GM21360 (cell line): Measurements from ENCODE around the gene MUC13.

Experiments
- ATAC-seq: cut with Tn5 transposase; IDR thresholded peaks from one replicate; pipeline ENCODE4 v1.9.1; 2021; ENCODE audit warnings: mild to moderate bottlenecking, moderate library complexity; ENCODE audit not compliant: unreplicated experiment

MUC13 gene

DNA sequence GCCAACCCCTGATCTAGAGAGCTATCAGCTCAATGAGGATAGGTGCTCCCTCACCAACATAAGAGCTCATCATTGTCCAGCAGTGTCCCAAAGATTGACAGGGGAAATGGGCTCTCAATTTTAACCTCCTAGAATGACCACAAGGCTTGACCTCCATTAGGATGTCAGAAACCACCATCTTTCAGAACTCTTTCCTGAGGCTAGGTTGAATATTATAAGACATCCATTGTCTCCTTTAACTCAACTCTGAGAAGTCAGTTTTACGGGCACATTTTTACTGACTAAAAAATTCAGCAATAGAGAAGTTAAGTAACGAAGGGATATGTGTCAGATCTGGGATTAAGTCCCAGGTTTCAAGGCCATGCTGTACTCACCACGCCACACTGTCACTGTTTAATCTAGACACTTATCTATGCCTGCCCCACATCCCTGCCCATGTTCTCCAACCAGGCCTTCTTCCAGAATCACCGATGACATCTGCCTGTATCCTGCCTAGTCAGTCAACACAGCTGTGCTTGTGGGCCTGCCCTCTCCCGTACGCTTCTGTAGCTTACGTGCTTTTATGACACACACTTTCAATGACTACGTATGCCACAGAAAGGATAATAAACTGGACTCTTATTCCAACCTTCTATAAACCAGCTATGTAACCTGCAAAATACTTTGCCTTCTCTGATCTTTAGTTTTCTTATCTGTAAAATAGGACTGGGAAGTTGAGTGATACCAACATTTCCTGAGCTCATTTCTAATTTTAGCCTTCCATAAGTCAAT, 17.1 kb upstream of the MUC13 start:
- no peak for ATAC-seq

DNA sequence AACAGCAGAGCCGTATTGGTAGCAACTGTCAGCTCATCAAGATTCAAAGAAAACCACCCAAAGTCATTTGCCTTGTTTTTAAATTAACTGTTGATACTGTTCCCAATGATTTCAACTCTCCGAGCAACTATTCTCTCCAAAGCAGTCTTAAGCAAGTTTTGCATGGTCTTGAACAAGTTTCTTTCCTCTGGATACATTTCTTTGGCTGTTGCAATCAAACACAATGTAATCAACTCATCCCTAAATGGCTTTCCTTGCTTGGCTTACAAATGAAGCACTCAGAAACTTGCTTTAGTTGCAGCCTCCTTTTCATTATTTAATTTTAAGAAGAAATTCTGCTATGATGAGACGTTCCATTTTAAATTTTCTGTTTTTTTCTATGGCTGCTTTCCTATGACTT, 15.5 kb upstream of the MUC13 start:
- no peak for ATAC-seq

DNA sequence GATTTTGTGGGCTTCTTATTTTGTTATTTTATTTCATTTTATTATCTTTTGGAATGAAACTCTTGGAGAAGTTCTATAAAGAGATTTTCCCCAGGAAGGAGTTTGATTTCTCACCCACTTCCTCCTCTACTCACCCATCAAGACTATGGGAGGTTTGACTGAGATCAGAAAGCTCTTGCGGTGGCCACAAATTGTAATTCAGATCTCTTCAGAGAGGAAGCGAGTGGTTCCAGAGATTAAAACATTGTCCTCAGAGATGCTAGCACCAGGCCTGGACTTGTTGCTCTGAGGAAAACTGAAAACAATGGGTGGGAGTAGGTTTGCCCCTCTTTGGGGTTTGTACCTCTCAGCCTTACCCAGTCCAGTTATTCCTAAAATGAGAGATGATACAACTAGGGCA, 8.1 kb upstream of the MUC13 start:
- ATAC-seq, result no peak

DNA sequence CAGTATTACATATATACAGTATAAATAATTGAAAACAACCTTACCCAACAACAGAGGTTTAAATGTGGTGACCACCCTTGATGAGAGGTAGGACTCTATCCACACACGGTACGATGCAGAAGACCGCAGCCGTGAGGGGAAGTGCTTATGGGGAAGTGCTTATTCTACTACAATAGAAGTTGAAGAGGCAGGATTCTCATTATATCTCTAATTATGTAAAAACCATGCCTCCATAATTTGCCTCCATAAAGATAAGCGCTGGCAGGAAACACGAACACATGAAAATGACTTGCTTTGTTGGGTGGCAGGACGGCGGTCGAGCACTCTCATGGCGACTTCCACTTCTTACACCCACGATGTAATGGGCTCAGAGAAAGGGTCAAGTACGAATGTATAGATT, 7.2 kb upstream of the MUC13 start:
- no peak for ATAC-seq

DNA sequence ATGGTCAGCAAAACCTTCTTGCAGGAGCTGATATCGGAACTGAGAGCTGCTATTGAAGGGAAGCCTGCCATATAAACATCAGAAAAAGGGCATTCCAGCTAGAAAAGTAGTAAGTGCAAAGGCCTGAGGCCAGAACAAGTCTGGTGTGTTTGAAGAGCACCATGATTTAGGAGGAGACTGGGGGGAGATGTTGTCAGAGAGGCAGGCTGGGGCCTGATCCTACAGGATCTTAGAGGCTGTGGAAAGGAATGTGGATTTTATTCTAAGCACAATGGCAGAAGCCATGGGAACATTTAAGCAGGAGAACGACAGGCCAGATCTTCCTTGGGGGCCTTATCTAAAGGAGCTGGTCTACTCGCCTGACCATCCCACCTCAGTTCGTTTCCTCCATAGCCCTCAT, 5.1 kb upstream of the MUC13 start:
- ATAC-seq, result no peak

DNA sequence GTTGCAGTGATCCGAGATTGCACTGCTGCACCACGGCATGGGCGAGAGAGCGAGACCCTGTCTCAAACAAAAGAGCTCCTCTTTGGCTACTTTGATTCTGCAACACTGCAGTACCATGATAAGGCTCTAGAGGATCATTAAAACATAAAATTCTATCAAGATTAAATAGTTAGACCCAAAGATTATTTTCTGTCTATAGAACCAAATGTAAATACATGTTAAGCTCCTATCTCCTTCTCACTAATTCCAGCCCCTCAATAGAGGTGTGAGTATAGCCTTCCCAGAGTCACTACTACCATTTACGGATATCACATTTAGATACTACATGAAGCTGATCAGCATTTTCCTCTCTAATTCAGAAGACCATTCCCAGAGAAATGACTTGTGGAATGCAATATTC, 4.3 kb upstream of the MUC13 start:
- ATAC-seq, result no peak

DNA sequence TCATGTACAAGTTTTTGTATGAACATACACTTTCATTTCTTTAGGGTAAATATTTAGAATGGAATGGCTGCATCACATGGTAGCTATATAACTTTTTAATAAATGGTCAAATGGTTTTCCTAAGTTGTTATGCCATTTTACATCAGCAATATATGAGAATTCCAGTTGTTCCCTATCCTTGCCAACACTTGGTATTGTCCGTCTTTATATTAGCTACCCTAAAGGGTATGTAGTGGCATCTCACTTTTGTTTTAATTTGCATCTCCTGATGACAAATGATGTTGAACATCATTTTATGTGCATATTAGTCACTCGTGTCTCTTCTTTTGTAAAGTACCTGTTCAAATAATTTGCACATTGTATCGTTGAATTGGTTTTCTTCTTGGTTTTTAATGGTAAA, 2.5 kb upstream of the MUC13 start:
- ATAC-seq, result no peak

DNA sequence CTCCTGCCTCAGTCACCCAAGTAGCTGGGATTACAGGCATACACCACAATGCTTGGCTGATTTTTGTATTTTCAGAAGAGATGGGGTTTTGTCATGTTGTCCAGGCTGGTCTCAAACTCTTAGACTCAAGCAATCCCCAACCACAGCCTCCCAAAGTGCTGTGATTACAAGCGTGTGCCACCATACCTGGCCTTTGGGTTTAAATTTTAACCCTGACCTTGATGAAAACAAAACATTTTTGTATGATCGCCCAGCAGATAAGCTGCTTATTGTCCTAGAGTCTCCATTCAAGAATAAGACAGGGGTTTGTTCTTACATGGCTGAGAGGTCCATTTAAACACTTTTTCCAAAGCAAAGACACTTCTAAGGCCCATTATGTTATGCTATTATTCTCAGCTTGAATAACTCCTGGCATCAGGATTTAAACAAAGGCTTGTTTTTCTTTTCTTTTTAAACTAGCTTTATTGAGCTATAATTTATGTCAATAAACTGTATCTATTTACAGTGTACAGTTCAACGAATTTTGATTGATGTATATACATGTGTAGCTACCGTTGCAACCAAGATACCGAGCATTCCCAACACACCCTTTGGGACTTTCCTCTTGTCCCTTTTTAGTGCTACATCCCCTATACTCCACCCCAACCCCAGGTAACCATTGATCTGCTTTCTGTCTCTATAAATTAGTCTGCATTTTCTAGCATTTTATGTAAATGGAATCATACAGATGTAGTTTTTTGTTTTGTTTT, 1.4 kb upstream of the MUC13 start:
- ATAC-seq, result no peak

DNA sequence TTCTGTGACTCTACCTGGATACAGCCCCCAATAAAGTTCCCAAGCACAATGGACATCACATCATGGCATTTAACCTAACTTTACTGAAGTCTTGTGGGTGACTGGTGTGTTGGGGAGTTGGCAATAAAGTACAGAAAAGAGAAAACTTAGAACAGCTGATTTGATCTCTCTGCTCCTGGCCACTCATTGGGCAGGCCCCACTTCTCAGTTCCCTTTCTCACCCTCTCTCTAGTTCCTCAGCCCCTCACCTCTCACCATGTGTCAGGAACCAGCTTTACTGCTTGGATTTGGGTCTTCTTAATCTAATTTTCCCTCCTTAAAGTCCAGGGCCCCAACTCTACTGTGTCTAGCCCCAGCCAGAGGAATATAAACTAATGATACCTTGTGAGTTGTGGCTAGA, 713 bp upstream of the MUC13 start:
- ATAC-seq, result no peak

DNA sequence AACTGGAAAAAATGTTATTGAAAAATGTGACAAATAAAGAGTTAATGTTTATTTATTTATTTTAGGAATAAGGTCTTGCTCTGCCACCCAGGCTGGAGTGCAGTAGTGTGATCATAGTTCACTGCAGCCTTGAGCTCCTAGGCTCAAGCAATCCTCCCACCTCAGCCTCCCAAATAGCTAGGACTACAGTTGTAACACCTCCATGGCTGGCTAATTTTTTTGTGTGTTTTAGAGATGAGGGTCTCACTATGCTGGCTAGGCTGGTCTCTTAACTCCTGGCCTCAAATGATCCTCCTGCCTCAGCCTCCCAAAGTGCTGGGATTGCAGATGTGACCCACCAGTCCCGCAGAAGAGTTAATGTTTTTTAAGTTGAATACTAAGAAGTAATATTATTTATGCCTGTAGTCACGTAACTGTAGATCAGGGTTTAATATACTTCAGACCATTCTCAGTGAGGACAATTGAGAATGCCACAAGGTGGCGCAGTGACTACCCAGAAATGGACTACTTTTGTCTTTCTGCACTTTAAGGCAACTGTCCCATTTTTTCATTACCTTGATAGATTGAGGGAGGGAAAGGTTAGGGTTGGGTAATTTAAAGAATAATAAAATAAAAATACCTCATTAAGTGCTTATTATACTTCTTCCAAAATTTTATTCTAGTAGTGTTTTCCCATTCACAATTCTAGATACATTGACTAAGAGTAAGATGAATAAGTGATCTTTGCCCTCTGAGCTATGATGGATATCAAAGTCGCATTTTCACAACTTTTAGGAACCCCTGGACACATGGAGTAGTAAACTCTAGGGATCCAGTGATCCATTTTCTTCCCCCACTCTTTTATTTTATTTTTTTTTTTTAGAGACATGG, 6.0 kb downstream of the MUC13 start:
- ATAC-seq, result no peak

DNA sequence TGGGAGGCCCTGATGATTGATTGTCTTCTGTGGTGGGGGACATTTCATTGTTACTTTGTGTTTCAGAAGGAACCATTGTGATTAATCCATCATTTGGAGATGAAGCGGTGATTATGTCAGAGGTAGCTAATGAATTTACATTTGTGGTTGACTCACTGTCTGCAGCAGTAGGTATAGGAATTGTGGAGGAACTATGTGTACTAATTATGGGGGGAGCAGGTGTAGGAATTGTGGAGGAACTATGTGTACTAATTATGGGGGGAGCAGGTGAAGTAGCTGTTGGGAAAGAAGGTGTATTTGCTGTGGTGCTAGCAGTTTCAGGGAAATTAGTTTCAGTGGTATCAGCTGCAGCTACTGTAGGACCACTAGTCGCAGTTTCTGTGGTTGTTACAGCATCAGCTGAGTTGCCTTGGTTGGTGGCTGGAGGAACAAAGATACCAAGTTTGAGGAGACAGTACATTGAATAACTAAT, 6.9 kb downstream of the MUC13 start:
- no peak for ATAC-seq

DNA sequence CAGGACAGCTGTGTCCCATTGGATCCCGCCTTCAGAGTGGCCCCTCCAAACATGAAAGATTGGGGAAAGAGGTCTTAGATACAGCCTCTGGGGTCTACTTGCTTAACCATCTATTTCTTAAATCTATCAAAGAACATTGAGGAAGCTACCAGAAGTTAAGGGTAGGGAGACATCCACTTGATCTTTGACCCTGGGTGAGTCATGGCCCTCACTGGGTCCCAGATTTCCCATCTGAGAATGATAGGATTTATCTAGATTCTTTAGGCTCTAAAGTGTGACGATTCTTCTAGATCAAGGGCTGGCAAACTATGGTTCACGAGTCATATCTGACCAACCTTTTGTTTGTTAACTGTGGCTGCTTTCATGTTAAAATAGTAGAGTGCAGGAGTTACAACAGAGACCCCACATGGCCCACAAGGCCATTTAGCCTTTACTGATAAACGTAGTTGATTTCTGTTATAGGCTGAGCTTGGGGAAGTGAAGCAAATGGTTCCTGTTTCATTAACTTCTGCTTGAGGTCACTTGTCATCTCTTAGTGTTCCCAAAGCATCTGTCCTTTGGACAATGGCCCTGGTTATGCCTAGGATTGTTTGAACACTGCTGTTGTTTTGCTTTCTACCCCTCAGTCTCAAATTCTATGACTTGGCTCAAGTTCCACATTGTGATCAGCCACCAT, 8.0 kb downstream of the MUC13 start:
- ATAC-seq, result no peak

DNA sequence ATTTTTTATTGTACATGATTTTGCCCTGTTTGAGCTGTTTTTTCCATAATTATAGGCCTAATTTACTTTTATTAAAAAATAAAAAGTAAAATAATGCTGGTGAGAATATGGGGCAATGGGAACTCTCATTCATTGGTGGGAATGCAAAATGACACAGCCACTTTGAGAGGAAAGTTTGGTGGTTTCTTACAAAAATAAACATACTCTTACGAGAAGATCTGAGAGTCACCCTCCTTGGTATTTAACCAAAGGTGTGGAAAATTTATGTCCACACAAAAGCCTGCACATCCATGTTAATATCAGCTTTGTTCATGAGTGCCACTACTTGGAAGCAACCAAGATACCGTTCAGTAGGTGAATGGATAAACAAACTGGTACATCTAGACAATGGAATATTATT, 9.8 kb downstream of the MUC13 start:
- no peak for ATAC-seq

DNA sequence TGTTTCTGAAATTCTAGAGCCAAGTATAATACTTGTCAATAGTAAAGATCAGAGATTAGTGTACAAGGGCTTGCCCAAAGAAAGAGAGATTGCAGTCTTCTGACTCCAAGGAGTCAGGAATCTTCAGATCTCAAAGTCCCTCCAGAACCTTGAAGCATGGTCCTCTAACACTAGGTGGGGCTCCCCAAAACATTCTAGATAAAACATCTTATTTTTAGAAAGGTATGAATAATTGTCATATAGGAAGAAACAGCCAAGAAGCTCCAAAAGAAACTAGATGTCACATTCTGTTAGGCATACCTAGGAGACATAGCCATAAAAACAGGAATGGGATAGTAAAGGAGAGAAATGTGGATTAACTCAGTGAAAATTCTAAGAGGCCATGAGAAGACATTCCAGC, 10.7 kb downstream of the MUC13 start:
- no peak for ATAC-seq

DNA sequence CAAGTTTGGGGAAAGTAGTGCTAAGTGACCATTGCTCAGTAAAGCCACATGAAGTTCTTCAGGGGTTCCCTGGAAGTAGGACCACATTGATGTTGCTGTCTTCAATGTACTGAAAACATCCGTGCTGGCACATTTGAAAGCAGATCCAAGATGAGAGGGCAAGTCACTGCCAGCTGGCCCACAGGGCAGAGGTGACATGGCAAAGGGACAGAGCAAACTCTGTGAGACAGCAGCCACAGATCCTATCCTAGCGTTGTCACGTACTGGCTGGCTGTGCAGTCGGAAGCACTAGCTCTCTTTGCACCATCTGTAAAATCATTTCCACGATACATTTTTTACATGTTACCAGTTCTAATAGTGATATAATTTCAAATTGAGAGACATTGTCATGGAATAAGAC, 13.8 kb downstream of the MUC13 start:
- no peak for ATAC-seq

DNA sequence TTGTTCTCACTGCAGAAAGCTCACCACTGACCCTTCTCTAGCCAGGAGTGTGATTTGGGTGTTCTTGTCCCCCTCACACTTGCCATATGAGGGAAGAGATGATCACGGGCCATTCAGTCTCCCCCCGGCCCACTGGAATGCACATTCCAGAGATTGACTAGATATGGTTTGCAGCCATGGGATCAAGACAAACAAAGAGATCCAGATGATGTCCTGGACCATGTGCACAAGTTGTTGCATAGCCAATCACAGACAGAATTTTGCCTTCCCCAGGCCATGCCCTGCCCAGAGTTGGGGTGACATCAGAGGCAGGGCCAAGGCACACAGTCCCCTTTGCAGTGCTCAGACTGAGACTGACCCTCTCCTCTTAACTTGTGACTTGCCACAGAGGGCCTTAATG, 14.8 kb downstream of the MUC13 start:
- no peak for ATAC-seq

DNA sequence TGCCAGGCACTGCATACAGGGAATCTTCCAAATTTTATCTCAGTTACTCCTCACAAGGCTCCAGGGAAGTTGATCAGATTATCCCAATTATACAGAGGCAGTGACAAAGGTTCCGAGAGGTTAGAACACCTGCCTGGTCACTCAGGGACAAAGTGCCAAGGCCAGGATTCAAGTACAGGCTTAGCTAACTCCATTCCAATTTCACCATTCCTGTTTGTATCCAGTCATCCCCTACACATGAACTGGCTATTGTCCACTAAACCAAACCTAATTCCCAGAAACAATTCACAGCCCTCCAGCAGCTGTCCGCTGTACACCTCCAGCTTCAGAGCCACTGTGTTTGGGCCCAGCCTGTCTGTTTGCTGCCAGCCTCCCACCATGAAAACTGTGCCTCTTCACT, 16.0 kb downstream of the MUC13 start:
- ATAC-seq, result no peak

DNA sequence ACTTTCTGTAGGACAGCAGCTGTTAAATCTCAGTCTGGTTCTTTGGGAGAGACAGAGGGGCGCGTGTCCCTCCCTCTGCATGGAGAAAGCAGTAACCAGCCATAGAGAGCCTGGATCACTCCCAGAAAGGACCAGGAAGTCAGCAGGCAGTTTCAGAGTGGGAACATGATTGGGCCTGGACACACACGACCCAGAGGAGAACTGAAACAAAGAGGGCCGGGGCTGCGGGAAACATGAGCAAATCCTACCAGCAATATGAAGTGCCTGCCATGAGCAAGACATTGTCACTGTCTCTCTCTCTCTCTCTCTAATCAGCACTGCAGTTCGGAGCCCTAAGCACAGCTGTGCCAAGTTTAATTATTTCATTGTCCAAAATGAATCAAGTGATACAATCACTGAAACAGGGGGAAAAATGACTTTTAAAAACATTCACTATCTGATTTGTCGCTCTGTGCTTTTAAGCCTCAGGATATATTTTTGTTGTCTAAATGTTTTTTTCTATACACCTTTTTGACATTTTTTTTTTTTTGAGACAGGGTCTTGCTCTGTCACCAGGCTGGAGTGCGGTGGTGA, 17.6 kb downstream of the MUC13 start:
- ATAC-seq, result no peak

DNA sequence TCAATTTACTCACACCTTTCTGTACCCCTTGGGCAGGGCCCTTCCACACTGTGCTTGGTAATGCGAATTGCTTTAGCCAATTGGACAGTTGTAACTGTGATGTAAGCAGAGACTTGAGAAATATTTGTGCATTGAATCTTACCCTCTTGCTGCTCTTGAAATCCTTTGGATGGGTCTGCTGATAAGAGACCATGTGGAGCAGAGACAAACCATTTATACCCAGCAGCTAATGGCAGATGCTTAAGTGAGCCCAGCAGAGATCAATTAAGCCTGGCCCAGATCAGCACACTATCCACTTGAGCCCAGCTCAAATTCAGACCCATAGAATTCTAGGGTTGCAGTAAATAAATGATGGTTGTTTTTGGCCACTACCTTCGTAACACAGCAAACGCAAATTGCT, 19.3 kb downstream of the MUC13 start:
- ATAC-seq, result no peak

DNA sequence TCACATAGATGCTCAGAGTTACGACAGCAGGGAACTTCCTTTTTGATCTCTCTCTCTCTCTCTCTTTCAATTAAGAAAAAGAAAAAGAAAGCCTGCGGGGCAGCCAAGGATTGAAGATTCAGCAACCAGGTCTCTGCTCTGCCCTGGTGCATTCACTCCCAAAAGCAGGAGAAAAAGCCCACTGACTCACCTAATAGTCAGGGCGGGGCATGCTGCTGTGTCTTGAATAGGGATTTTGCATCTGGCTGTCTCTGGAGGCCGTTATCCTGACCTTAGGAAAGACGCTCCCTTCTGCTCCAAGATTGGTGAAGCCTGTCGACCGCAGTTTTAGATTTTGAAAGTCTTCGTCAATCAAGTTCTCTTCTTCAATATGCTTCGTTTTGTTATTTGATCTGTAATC, 26.6 kb downstream of the MUC13 start:
- ATAC-seq, result no peak
